Nephron (organoid): ENCODE results near the gene ACAA2.
"Not testable (repeated sequence)": the region's sequence is repeated elsewhere in the genome, so short reads cannot be mapped to it uniquely, and the experiment has no call there.

ENCODE experiments used
- H3K27ac Mint-ChIP-seq, 3 experiments: 2 replicates each; pipeline ENCODE4 v1.8.0; 2020; ENCODE audit warnings: mixed read lengths in 3 of 3, mild to moderate bottlenecking in 2 of 3, moderate library complexity in 1 of 3
- H3K27me3 Mint-ChIP-seq: 2 replicates; pipeline ENCODE4 v1.8.0; 2021; ENCODE audit warnings: low read depth, mild to moderate bottlenecking, moderate library complexity, mixed read lengths
- H3K36me3 Mint-ChIP-seq: 2 replicates; pipeline ENCODE4 v1.8.0; 2020; ENCODE audit warnings: low read depth, mixed read lengths
- H3K4me1 Mint-ChIP-seq: 2 replicates; pipeline ENCODE4 v1.8.0; 2020; ENCODE audit warnings: mixed read lengths
- H3K4me3 Mint-ChIP-seq, 3 experiments: 2 replicates each; pipeline ENCODE4 v1.8.0; 2020; ENCODE audit warnings: mild to moderate bottlenecking in 3 of 3, mixed read lengths in 3 of 3, moderate library complexity in 2 of 3
- H3K9me3 Mint-ChIP-seq: 2 replicates; pipeline ENCODE4 v1.8.0; 2020; ENCODE audit warnings: mixed read lengths
- CTCF ChIP-seq, 3 experiments: fragments of 200-600 bp; sonication (generic); IDR thresholded peaks; one replicate each; pipeline ENCODE4 v1.5.0; 2021; ENCODE audit warnings: antibody characterized with exemption in 3 of 3; ENCODE audit not compliant: unreplicated experiment in 3 of 3

The ACAA2 gene

DNA sequence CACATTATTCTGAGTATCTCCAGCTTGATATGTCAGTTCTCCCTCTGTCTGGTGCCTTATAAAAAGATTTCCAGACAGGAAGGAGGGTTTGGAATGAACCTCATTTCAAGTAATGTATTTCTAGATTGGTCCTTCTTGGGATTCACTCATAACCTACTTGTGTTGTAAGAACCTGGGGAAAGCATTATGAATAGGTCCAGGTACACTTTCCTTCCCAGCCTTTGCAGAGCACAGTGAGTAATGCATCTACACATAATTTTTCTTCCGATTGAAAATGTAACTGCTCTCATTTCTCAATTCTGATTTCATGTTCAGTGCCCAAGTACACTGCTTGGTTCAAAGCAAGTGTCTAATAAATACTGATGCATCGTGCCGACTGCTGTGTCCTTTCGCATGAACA is 25.0 kb upstream of the ACAA2 start:
- TF ChIP-seq CTCF (IDR thresholded peaks at IDR 0.05; ENCODE audit: unreplicated experiment in 3 of 3) = no peak
- H3K27me3 Mint-ChIP-seq = no peaks in the 10 kb centered on the region
- H3K36me3 Mint-ChIP-seq = peaks cover 6% of the 10 kb centered on the region
- H3K4me3 Mint-ChIP-seq = no peak overlapping the region
- no peaks in the 10 kb centered on the region for H3K9me3 Mint-ChIP-seq
- peaks cover 15% of the 10 kb centered on the region for H3K4me1 Mint-ChIP-seq
- H3K27ac Mint-ChIP-seq = no peak overlapping the region

- TF ChIP-seq CTCF (IDR thresholded peaks at IDR 0.05; ENCODE audit: unreplicated experiment in 3 of 3) = no peak
- H3K4me3 Mint-ChIP-seq = no peak overlapping the region
These were observed 24.6 kb upstream of the ACAA2 start for GRCh38 chr18:49837889-49838288.

DNA sequence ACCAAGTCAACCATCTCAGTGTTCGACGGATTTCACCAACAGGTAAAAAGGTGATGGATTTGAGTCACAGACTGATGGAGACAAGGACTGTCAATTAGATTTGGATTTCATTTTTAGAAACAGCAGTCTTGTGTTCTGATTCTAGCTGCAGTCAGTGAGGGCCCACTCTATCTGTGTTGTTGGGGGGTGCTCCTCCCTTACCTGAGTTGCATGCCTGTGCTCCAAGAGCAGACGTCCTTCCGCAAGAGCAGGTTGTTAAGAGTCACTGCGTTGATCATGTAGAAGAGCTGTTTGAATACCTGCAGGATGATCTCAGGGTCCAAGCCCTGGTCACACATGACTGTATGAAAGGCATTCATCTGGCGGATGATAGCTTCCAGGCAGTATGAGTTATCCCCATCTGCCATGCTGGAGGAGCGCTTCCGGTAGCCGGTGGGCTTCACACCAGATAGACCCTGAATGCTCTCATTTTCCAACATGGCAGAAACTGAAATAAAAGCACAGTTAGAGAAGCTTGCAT is 24.0 kb upstream of the ACAA2 start:
- not testable (repeated sequence) for H3K36me3 Mint-ChIP-seq, H3K9me3 Mint-ChIP-seq, H3K27me3 Mint-ChIP-seq, H3K4me3 Mint-ChIP-seq
- Mint-ChIP-seq H3K4me1 (peaks cover 10% of the 10 kb centered on the region), H3K27ac (peak overlapping the region in 1 of 3 experiments; percentile 70)

More at GRCh38 chr18:49837889-49838288, 24.6 kb upstream of the ACAA2 start:
- peaks cover 10% of the 10 kb centered on the region for H3K4me1 Mint-ChIP-seq
- H3K27ac Mint-ChIP-seq = no peak overlapping the region
- no peaks in the 10 kb centered on the region for H3K27me3 Mint-ChIP-seq
- no peaks in the 10 kb centered on the region for H3K9me3 Mint-ChIP-seq
- peaks cover 6% of the 10 kb centered on the region for H3K36me3 Mint-ChIP-seq

DNA sequence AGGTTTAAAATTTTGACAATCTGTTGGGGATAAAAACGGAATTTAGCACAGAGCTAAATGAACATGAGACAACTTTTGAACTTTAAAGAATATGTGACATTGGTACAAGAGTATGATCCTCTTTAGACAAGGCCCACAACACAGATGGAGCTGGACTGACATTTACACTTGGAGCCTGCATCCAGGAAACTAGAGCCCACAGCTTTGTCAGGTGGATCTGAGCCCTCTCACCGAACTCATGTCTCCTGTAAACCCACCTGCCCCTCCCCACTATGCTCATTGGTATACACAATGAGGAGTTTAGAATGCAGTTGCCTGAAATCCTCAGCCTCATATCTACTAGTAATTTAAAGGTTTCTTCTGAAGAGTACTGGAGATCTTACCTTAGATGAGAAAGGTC is 22.1 kb upstream of the ACAA2 start:
- no peak for TF ChIP-seq CTCF (IDR thresholded peaks at IDR 0.05; ENCODE audit: unreplicated experiment in 3 of 3)
- Mint-ChIP-seq H3K4me3 (no peak overlapping the region), H3K36me3 (peaks cover 10% of the 10 kb centered on the region), H3K9me3 (no peaks in the 10 kb centered on the region), H3K27me3 (no peaks in the 10 kb centered on the region), H3K4me1 (no peaks in the 10 kb centered on the region), H3K27ac (peak overlapping the region in 1 of 3 experiments; percentile 31)

DNA sequence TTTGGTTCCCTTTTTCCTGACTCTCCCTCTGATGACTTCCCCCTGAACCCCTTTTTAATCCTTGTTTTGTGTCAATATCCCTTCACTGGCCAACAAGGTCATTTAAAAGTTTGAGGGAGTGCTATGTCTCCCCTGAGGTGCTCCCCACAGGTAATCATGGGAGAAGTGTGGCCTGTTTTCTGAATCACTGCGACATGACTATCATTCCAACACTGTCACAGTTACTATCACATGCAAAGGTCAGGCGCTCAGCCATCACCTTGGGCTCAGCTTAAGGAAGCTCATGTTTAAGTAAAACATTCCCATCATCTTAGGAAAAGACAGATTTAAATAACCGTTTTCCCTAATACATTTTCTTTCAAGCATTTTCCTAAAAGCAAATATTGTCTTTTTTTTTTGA is 20.9 kb upstream of the ACAA2 start:
- H3K27ac Mint-ChIP-seq = peak overlapping the region in 1 of 3 experiments; percentile 43
- peaks cover 20% of the 10 kb centered on the region for H3K36me3 Mint-ChIP-seq
- no peak overlapping the region for H3K4me3 Mint-ChIP-seq
- H3K9me3 Mint-ChIP-seq = peaks cover 9% of the 10 kb centered on the region
- no peaks in the 10 kb centered on the region for H3K4me1 Mint-ChIP-seq
- TF ChIP-seq CTCF (IDR thresholded peaks at IDR 0.05; ENCODE audit: unreplicated experiment in 3 of 3) = no peak
- H3K27me3 Mint-ChIP-seq = no peaks in the 10 kb centered on the region

GRCh38 chr18:49833814-49834213 is 20.5 kb upstream of the ACAA2 start:
- H3K4me3 Mint-ChIP-seq = no peak overlapping the region
- H3K9me3 Mint-ChIP-seq = peaks cover 13% of the 10 kb centered on the region
- no peaks in the 10 kb centered on the region for H3K4me1 Mint-ChIP-seq
- no peak for TF ChIP-seq CTCF (IDR thresholded peaks at IDR 0.05; ENCODE audit: unreplicated experiment in 3 of 3)
- peak overlapping the region in 1 of 3 experiments; percentile 43 for H3K27ac Mint-ChIP-seq
- peaks cover 24% of the 10 kb centered on the region for H3K36me3 Mint-ChIP-seq
- no peaks in the 10 kb centered on the region for H3K27me3 Mint-ChIP-seq
